KMS-11 (cell line): ENCODE data around the gene RBM20.

ENCODE experiments used
- H2AFZ ChIP-seq: fragments of 200-600 bp; sonication (generic); 2 replicates; pipeline ENCODE4 v1.6.1; 2016; ENCODE audit warnings: antibody characterized with exemption, mixed run types, low read depth
- H3K27ac ChIP-seq: fragments of 200-600 bp; sonication (generic); 2 replicates; pipeline ENCODE4 v1.6.1; 2016; ENCODE audit warnings: mild to moderate bottlenecking, mixed run types
- H3K27me3 ChIP-seq: fragments of 200-600 bp; sonication (generic); 2 replicates; pipeline ENCODE4 v1.6.1; 2017; ENCODE audit warnings: mild to moderate bottlenecking, low read depth, mixed run types, moderate library complexity; ENCODE audit not compliant: insufficient read depth
- H3K36me3 ChIP-seq: fragments of 200-600 bp; sonication (generic); 2 replicates; pipeline ENCODE4 v1.6.1; 2017; ENCODE audit warnings: mild to moderate bottlenecking, mixed run types; ENCODE audit not compliant: insufficient read depth
- H3K4me1 ChIP-seq: fragments of 200-600 bp; sonication (generic); 2 replicates; pipeline ENCODE4 v1.6.1; 2016; ENCODE audit warnings: mild to moderate bottlenecking, low read depth, mixed run types; ENCODE audit not compliant: poor library complexity, severe bottlenecking
- H3K4me2 ChIP-seq: fragments of 200-600 bp; sonication (generic); 2 replicates; pipeline ENCODE4 v1.7.0; 2016; ENCODE audit warnings: mild to moderate bottlenecking, mixed run types
- H3K4me3 ChIP-seq: fragments of 200-600 bp; sonication (generic); IDR thresholded peaks from 2 replicates; pipeline ENCODE4 v1.6.1; 2017; ENCODE audit warnings: low read depth, low read length, mixed read lengths; ENCODE audit not compliant: insufficient read depth
- H3K79me2 ChIP-seq: fragments of 200-600 bp; sonication (generic); 2 replicates; pipeline ENCODE4 v1.6.1; 2016; ENCODE audit warnings: low read depth, mixed run types; ENCODE audit not compliant: insufficient read depth
- H3K9ac ChIP-seq: fragments of 200-600 bp; sonication (generic); 2 replicates; pipeline ENCODE4 v1.6.1; 2016; ENCODE audit warnings: mild to moderate bottlenecking, mixed run types
- H4K20me1 ChIP-seq: fragments of 200-600 bp; sonication (generic); 2 replicates; pipeline ENCODE4 v1.6.1; 2016; ENCODE audit warnings: mild to moderate bottlenecking, mixed run types; ENCODE audit not compliant: insufficient read depth
- CTCF ChIP-seq: fragments of 200-600 bp; sonication (generic); conservative IDR thresholded peaks from 2 replicates; pipeline ENCODE4 v1.6.1; 2017; ENCODE audit warnings: low read depth, mild to moderate bottlenecking, antibody characterized with exemption, low read length, moderate library complexity, mixed read lengths

The RBM20 gene

GRCh38 chr10:110717781-110718589 is 73.8 kb downstream of the RBM20 start:
- H3K27me3 ChIP-seq = no peaks in the 10 kb centered on the region
- no peak overlapping the region for H3K4me2 ChIP-seq
- no peak overlapping the region for H3K4me3 ChIP-seq
- no peaks in the 10 kb centered on the region for H3K79me2 ChIP-seq
- H4K20me1 ChIP-seq = no peaks in the 10 kb centered on the region
- no peaks in the 10 kb centered on the region for H3K4me1 ChIP-seq
- no peak overlapping the region for H3K27ac ChIP-seq
- no peak for TF ChIP-seq CTCF
- H2AFZ ChIP-seq = no peak overlapping the region
- no peaks in the 10 kb centered on the region for H3K36me3 ChIP-seq
- H3K9ac ChIP-seq = no peak overlapping the region

GRCh38 chr10:110721406-110722038 is 77.4 kb downstream of the RBM20 start:
- Histone ChIP-seq H3K79me2 (no peaks in the 10 kb centered on the region), H3K4me1 (peaks cover 16% of the 10 kb centered on the region), H3K36me3 (no peaks in the 10 kb centered on the region), H3K9ac (no peak overlapping the region), H3K27ac (no peak overlapping the region), H3K4me3 (no peak overlapping the region), H2AFZ (no peak overlapping the region), H4K20me1 (no peaks in the 10 kb centered on the region), H3K4me2 (no peak overlapping the region), H3K27me3 (no peaks in the 10 kb centered on the region)
- TF ChIP-seq CTCF = no peak

- Histone ChIP-seq H3K36me3 (no peaks in the 10 kb centered on the region), H2AFZ (no peak overlapping the region), H4K20me1 (no peaks in the 10 kb centered on the region), H3K27ac (no peak overlapping the region), H3K27me3 (no peaks in the 10 kb centered on the region), H3K4me2 (no peak overlapping the region), H3K4me1 (peaks cover 16% of the 10 kb centered on the region), H3K9ac (no peak overlapping the region), H3K4me3 (no peak overlapping the region), H3K79me2 (no peaks in the 10 kb centered on the region)
- TF ChIP-seq CTCF = no peak
Observed at GRCh38 chr10:110723224-110723891, 79.2 kb downstream of the RBM20 start.

GRCh38 chr10:110724116-110724921 is 80.2 kb downstream of the RBM20 start:
- no peak overlapping the region for H3K4me2 ChIP-seq
- H3K79me2 ChIP-seq = no peaks in the 10 kb centered on the region
- H4K20me1 ChIP-seq = no peaks in the 10 kb centered on the region
- no peak overlapping the region for H3K27ac ChIP-seq
- H3K27me3 ChIP-seq = no peaks in the 10 kb centered on the region
- H3K4me3 ChIP-seq = no peak overlapping the region
- no peak overlapping the region for H2AFZ ChIP-seq
- no peak overlapping the region for H3K9ac ChIP-seq
- H3K4me1 ChIP-seq = peaks cover 16% of the 10 kb centered on the region
- no peak for TF ChIP-seq CTCF
- no peaks in the 10 kb centered on the region for H3K36me3 ChIP-seq
